Endothelial cell of umbilical vein (primary cell): Measurements from ENCODE around the gene SORT1. TPM values are rescaled to one million over a fixed set of nuclear protein-coding genes. Genes with fewer than 3 reads are reported as not detected.

ENCODE experiments used
- BruUV-seq: library from RNA; stranded (reverse); fragments of 400-500 nt; replicated peaks from 2 replicates; lab custom pipeline; 2021; lab: Mats Ljungman, UMichigan
- CTCF ChIA-PET: fragments of 300-600, 350-600 bp; sonication (Branson Sonifier 250); formaldehyde crosslinking; loops from one replicate; lab custom pipeline; 2021; ENCODE audit warnings: antibody characterized with exemption, inconsistent platforms; lab: Charles Lee
- POLR2A ChIA-PET: fragments of 300-600, 350-600 bp; sonication (Branson Sonifier 250); formaldehyde crosslinking; loops from one replicate; lab custom pipeline; 2021; ENCODE audit warnings: antibody characterized with exemption, inconsistent platforms; lab: Charles Lee
- DNase-seq: peaks from one replicate; pipeline ENCODE4 v3.0.0-alpha.2; 2011; ENCODE audit warnings: low read depth, low spot score
- FAIRE-seq: peaks from 2 replicates; lab custom pipeline; 2011; peaks lifted over from hg19 to GRCh38; lab: Jason Lieb, UNC
- H2AFZ ChIP-seq: 2 replicates; pipeline ENCODE4 v1.6.0; 2012; ENCODE audit warnings: low read depth, low read length, control low read depth, inconsistent platforms
- H3K27ac ChIP-seq: 2 replicates; pipeline ENCODE4 v1.5.1; 2011; ENCODE audit warnings: low read depth, mild to moderate bottlenecking, control low read depth, low read length, moderate library complexity; ENCODE audit not compliant: insufficient read depth
- H3K27me3 ChIP-seq, 2 experiments: 2 replicates each; pipeline versions ENCODE4 v1.6.0 to v1.6.1; 2011; ENCODE audit warnings: low read length in 2 of 2, mixed read lengths in 1 of 2; ENCODE audit not compliant: control insufficient read depth in 2 of 2, insufficient read depth in 2 of 2
- H3K36me3 ChIP-seq, 2 experiments: 2 replicates in 1 of 2; 3 replicates in 1 of 2; pipeline ENCODE4 v1.5.1; 2011; ENCODE audit warnings: low read length in 2 of 2, mild to moderate bottlenecking in 1 of 2, moderate library complexity in 1 of 2; ENCODE audit not compliant: control insufficient read depth in 2 of 2, insufficient read depth in 2 of 2; ENCODE audit errors: extremely low read depth in 1 of 2
- H3K4me1 ChIP-seq: 3 replicates; pipeline ENCODE4 v1.5.1; 2011; ENCODE audit warnings: mild to moderate bottlenecking, low read length; ENCODE audit not compliant: control insufficient read depth, insufficient read depth; ENCODE audit errors: extremely low read depth
- H3K4me2 ChIP-seq: 2 replicates; pipeline ENCODE4 v1.6.1; 2011; ENCODE audit warnings: low read length, control low read depth, mixed read lengths; ENCODE audit not compliant: insufficient read depth
- H3K4me3 ChIP-seq, 3 experiments: fragments of 200-600 bp in 1 of 3; sonication (generic), shearing (Covaris generic) in 1 of 3; replicated peaks in 1 of 3; 2 replicates each; pipeline ENCODE4 v1.5.1; 2011 to 2016; ENCODE audit warnings: control low read depth in 3 of 3, low read length in 3 of 3, mild to moderate bottlenecking in 2 of 3, inconsistent platforms in 1 of 3, low read depth in 1 of 3, moderate library complexity in 1 of 3; ENCODE audit not compliant: insufficient read depth in 1 of 3
- H3K79me2 ChIP-seq: 2 replicates; pipeline ENCODE4 v1.6.0; 2012; ENCODE audit warnings: low read length, inconsistent platforms; ENCODE audit not compliant: control insufficient read depth, insufficient read depth
- H3K9ac ChIP-seq: replicated peaks from 2 replicates; pipeline ENCODE3; 2011; ENCODE audit warnings: low read length, control low read depth; ENCODE audit not compliant: insufficient read depth; ENCODE audit errors: extremely low read depth
- H3K9me1 ChIP-seq: replicated peaks from 3 replicates; pipeline ENCODE4 v1.6.0; 2011; ENCODE audit warnings: mild to moderate bottlenecking, low read length; ENCODE audit not compliant: control insufficient read depth, insufficient read depth; ENCODE audit errors: extremely low read depth
- H3K9me3 ChIP-seq: replicated peaks from 2 replicates; pipeline ENCODE4 v1.5.1; 2012; ENCODE audit warnings: low read length, inconsistent platforms; ENCODE audit not compliant: control insufficient read depth, insufficient read depth
- H4K20me1 ChIP-seq: replicated peaks from 2 replicates; pipeline ENCODE3; 2011; ENCODE audit warnings: mild to moderate bottlenecking, low read length; ENCODE audit not compliant: control insufficient read depth, insufficient read depth; ENCODE audit errors: extremely low read depth
- EZH2 ChIP-seq: IDR thresholded peaks from 2 replicates; pipeline ENCODE4 v1.6.1; 2012; ENCODE audit warnings: borderline replicate concordance, low read depth, mild to moderate bottlenecking, moderate library complexity, low read length, inconsistent platforms; ENCODE audit not compliant: severe bottlenecking
- FOS ChIP-seq: IDR thresholded peaks from 2 replicates; pipeline ENCODE4 v1.6.1; 2011; ENCODE audit warnings: mild to moderate bottlenecking, low read length, moderate library complexity, borderline replicate concordance; ENCODE audit not compliant: insufficient read depth
- GATA2 ChIP-seq: IDR thresholded peaks from 2 replicates; pipeline ENCODE4 v1.7.0; 2011; ENCODE audit warnings: low read depth, mild to moderate bottlenecking, moderate library complexity, mixed read lengths, low read length; ENCODE audit not compliant: insufficient read length, insufficient read depth
- JUN ChIP-seq: IDR thresholded peaks from 2 replicates; pipeline ENCODE4 v1.6.1; 2011; ENCODE audit warnings: borderline replicate concordance, low read depth; ENCODE audit not compliant: insufficient read length, insufficient read depth
- MYC ChIP-seq: IDR thresholded peaks from one replicate; pipeline ENCODE4 v1.6.1; 2011; ENCODE audit warnings: mild to moderate bottlenecking, low read depth, low read length
- POLR2A ChIP-seq: IDR thresholded peaks from 2 replicates; pipeline ENCODE4 v1.6.1; 2012; ENCODE audit warnings: low read depth, mild to moderate bottlenecking, control low read depth, low read length
- POLR2AphosphoS5 ChIP-seq: IDR thresholded peaks from 2 replicates; pipeline ENCODE4 v1.6.1; 2012; ENCODE audit warnings: low read depth, mild to moderate bottlenecking, control low read depth, low read length, moderate library complexity; ENCODE audit not compliant: insufficient read depth
- dilution Hi-C: fragments of 300-500 bp; cut with MboI; formaldehyde crosslinking; loops from one replicate; pipeline ENCODE4 v1.15.0; 2019; ENCODE audit warnings: low sequenced_read_pairs; ENCODE audit not compliant: extremely low pct_ligation_motif_present
- intact Hi-C: fragments of 100-400 bp; cut with micrococcal nuclease; formaldehyde crosslinking; loops from one replicate; pipeline ENCODE4 v1.10.0; 2022
- polyA plus RNA-seq, 4 experiments: library from polyadenylated mRNA; depleted of rRNA in 3 of 4; stranded (reverse) in 3 of 4; unstranded in 1 of 4; fragments of >200 nt; gene quantifications; 2 replicates each; pipeline versions ENCODE4 v1.2.1 to v1.2.3, GENCODE V29; 2011 to 2012; ENCODE audit warnings: missing spikeins in 1 of 4
- total RNA-seq: library from RNA; stranded (reverse); gene quantifications from 2 replicates; pipeline ENCODE4 v1.2.3, GENCODE V29; 2021
- TF ChIP-seq, protein P1 (sequence below): IDR thresholded peaks from 2 replicates; pipeline ENCODE4 v1.6.1; 2011; ENCODE audit not compliant: insufficient read depth, insufficient read length
- TF ChIP-seq, protein P2 (sequence below), 2 donors: IDR thresholded peaks; 1 replicate in 1 of 2; 2 replicates in 1 of 2; pipeline ENCODE4 v1.5.1; 2011; ENCODE audit warnings: low read length in 2 of 2, mild to moderate bottlenecking in 2 of 2, moderate library complexity in 2 of 2, control low read depth in 1 of 2, inconsistent platforms in 1 of 2, low read depth in 1 of 2; ENCODE audit not compliant: insufficient read depth in 1 of 2; ENCODE audit errors: extremely low read depth in 1 of 2

Gene SORT1
- total and polyA plus RNA-seq, 2 donors (not counting 3 experiments of a cell fraction or from before 2014, with no cell fraction given) = 6.8 to 17.8 TPM

DNA sequence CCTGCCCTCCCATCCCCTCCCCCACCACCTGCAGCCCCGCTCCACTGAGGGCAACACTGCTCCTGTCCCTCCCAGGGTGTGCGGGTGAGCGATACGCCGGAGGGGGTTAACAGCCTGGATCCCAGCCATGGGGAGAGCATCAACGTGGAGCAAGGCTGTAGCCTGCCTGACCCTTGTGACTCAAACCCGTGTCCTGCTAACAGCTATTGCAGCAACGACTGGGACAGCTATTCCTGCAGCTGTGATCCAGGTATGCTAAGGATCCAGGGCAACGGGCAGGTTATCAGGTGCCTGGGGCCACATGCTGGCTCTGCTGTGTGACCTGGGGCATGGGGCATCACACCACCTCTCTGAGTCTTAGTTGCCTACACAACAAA, 133.4 kb downstream of the SORT1 start:
- no peaks in the 10 kb centered on the region for H3K4me1 ChIP-seq
- dilution Hi-C loops (no loop called here), intact Hi-C loops (no loop called here)
- FAIRE-seq (no peak), DNase-seq (no peak)
- BruUV-seq = no TSS peak
- no peaks in the 10 kb centered on the region for H4K20me1 ChIP-seq
- H3K4me3 ChIP-seq = no peak overlapping the region
- no peaks in the 10 kb centered on the region for H3K9me3 ChIP-seq
- TF ChIP-seq, protein P1, sequence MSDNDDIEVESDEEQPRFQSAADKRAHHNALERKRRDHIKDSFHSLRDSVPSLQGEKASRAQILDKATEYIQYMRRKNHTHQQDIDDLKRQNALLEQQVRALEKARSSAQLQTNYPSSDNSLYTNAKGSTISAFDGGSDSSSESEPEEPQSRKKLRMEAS = no peak
- TF ChIP-seq JUN = no peak
- no peak for TF ChIP-seq POLR2A
- no peak for TF ChIP-seq EZH2
- no peak for TF ChIP-seq FOS
- TF ChIP-seq POLR2AphosphoS5 = no peak
- TF ChIP-seq, protein P2, sequence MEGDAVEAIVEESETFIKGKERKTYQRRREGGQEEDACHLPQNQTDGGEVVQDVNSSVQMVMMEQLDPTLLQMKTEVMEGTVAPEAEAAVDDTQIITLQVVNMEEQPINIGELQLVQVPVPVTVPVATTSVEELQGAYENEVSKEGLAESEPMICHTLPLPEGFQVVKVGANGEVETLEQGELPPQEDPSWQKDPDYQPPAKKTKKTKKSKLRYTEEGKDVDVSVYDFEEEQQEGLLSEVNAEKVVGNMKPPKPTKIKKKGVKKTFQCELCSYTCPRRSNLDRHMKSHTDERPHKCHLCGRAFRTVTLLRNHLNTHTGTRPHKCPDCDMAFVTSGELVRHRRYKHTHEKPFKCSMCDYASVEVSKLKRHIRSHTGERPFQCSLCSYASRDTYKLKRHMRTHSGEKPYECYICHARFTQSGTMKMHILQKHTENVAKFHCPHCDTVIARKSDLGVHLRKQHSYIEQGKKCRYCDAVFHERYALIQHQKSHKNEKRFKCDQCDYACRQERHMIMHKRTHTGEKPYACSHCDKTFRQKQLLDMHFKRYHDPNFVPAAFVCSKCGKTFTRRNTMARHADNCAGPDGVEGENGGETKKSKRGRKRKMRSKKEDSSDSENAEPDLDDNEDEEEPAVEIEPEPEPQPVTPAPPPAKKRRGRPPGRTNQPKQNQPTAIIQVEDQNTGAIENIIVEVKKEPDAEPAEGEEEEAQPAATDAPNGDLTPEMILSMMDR (IDR thresholded peaks at IDR 0.05; ENCODE audit: extremely low read depth in 1 of 2, insufficient read depth in 1 of 2, low read depth in 1 of 2, low read length in 2 of 2) = no peak
- no peak for TF ChIP-seq MYC
- TF ChIP-seq GATA2 = no peak
- no peaks in the 10 kb centered on the region for H3K36me3 ChIP-seq
- H3K4me2 ChIP-seq = no peak overlapping the region
- ChIA-PET CTCF (interaction anchor here (0.6 to 5.5 kb wide), 20 partner anchors 9 to 268 kb away, joined by 3 to 124 read pairs (median 4); partner anchors contain the start of genes PSRC1 and SORT1), POLR2A (no interaction called here)
- H2AFZ ChIP-seq = no peak overlapping the region
- no peaks in the 10 kb centered on the region for H3K79me2 ChIP-seq
- H3K27me3 ChIP-seq = no peaks in the 10 kb centered on the region
- no peak overlapping the region for H3K9ac ChIP-seq
- no peaks in the 10 kb centered on the region for H3K9me1 ChIP-seq
- no peak overlapping the region for H3K27ac ChIP-seq
